ENCODE data around the gene IGFBP1. TPM values are rescaled to one million over a fixed set of nuclear protein-coding genes. Genes with fewer than 3 reads are reported as not detected.

Gene IGFBP1
- total and polyA plus RNA-seq, 2 of the 13 experiments (the other 11 are each of a cell fraction or from before 2014, with no cell fraction given): 5.4 to 885 TPM

GRCh38 chr7:45889367-45890067 lies 1.2 kb downstream of the IGFBP1 start (continued):
- TF ChIP-seq ZC3H4 (CRISPR knock-in tag; IDR thresholded peaks at IDR 0.05; ENCODE audit: borderline replicate concordance) (peak; percentile 24; the same call in 1 of the 2 replicates), ZNF605 (CRISPR knock-in tag; IDR thresholded peaks at IDR 0.05) (0 out of 2 replicates have a peak, but pooled peaks have one; percentile 4), SNAPC5 (CRISPR knock-in tag; IDR thresholded peaks at IDR 0.05; ENCODE audit: borderline replicate concordance) (peak; percentile 81; the same call in 1 of the 2 replicates), KAT7 (CRISPR knock-in tag; IDR thresholded peaks at IDR 0.05; ENCODE audit: borderline replicate concordance) (0 out of 2 replicates have a peak, but pooled peaks have one; percentile 36), STAG1 (CRISPR knock-in tag; IDR thresholded peaks at IDR 0.05) (no peak), KLF16 (CRISPR knock-in tag; IDR thresholded peaks at IDR 0.05) (peak in 1 of 2 experiments; percentile 71; a peak in 2 of 4 replicates), HNF1A (IDR thresholded peaks at IDR 0.05; ENCODE audit: low read depth) (peak; percentile 10; the same call in 1 of the 2 replicates), HNF1A (CRISPR knock-in tag; IDR thresholded peaks at IDR 0.05; ENCODE audit: borderline replicate concordance) (no peak), ZFP1 (CRISPR knock-in tag; IDR thresholded peaks at IDR 0.05) (peak; percentile 54), SAP130 (CRISPR knock-in tag; IDR thresholded peaks at IDR 0.05; ENCODE audit: low read depth) (peak; percentile 38; the same call in 1 of the 2 replicates), ZBTB26 (CRISPR knock-in tag; IDR thresholded peaks at IDR 0.05; ENCODE audit: borderline replicate concordance) (no peak; the same call in none of the 2 replicates), SNAI1 (CRISPR knock-in tag; IDR thresholded peaks at IDR 0.05; ENCODE audit: borderline replicate concordance) (peak; percentile 69), FOXO1 (CRISPR knock-in tag; IDR thresholded peaks at IDR 0.05) (no peak), SMARCE1 (IDR thresholded peaks at IDR 0.05; ENCODE audit: borderline replicate concordance) (no peak), ZNF530 (CRISPR knock-in tag; IDR thresholded peaks at IDR 0.05; ENCODE audit: low read depth) (no peak), HNRNPL (IDR thresholded peaks at IDR 0.05; ENCODE audit: low read depth, low read length) (0 out of 2 replicates have a peak, but pooled peaks have one; percentile 38), BCL6 (CRISPR knock-in tag; IDR thresholded peaks at IDR 0.05) (0 out of 2 replicates have a peak, but pooled peaks have one; percentile 5), TCF12 (IDR thresholded peaks at IDR 0.05) (no peak), TCF12 (CRISPR knock-in tag; IDR thresholded peaks at IDR 0.05) (no peak), ZNF501 (CRISPR knock-in tag; IDR thresholded peaks at IDR 0.05) (0 out of 2 replicates have a peak, but pooled peaks have one; percentile 57), NR2F6 (IDR thresholded peaks at IDR 0.05) (no peak), NR2F6 (CRISPR knock-in tag; IDR thresholded peaks at IDR 0.05) (no peak)
- TF ChIP-seq, protein P1, sequence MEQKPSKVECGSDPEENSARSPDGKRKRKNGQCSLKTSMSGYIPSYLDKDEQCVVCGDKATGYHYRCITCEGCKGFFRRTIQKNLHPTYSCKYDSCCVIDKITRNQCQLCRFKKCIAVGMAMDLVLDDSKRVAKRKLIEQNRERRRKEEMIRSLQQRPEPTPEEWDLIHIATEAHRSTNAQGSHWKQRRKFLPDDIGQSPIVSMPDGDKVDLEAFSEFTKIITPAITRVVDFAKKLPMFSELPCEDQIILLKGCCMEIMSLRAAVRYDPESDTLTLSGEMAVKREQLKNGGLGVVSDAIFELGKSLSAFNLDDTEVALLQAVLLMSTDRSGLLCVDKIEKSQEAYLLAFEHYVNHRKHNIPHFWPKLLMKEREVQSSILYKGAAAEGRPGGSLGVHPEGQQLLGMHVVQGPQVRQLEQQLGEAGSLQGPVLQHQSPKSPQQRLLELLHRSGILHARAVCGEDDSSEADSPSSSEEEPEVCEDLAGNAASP (CRISPR knock-in tag; IDR thresholded peaks at IDR 0.05; ENCODE audit: borderline replicate concordance): 0 out of 2 replicates have a peak, but pooled peaks have one; percentile 4

All from HepG2 (cell line).